Keratinocyte (primary cell): ENCODE measurements around the gene LY9. TPM values are rescaled to one million over a fixed set of nuclear protein-coding genes. Genes with fewer than 3 reads are reported as not detected.

Experiments used
- DNase-seq: peaks from one replicate; pipeline ENCODE4 v3.0.0-alpha.2; 2011; ENCODE audit warnings: low read depth, missing footprints, low spot score
- FAIRE-seq: peaks from 2 replicates; lab custom pipeline; 2011; peaks lifted over from hg19 to GRCh38; lab: Jason Lieb, UNC
- H2AFZ ChIP-seq: 2 replicates; pipeline ENCODE4 v1.6.0; 2012; ENCODE audit warnings: low read length, control low read depth, inconsistent platforms; ENCODE audit not compliant: control insufficient read depth
- H3K27ac ChIP-seq: 2 replicates; pipeline ENCODE4 v1.5.1; 2011; ENCODE audit warnings: low read length; ENCODE audit not compliant: control insufficient read depth, insufficient read depth
- H3K27me3 ChIP-seq: 3 replicates; pipeline ENCODE4 v1.6.0; 2011; ENCODE audit warnings: low read length; ENCODE audit not compliant: control insufficient read depth, insufficient read depth; ENCODE audit errors: extremely low read depth
- H3K36me3 ChIP-seq, 2 experiments: 2 replicates in 1 of 2; 3 replicates in 1 of 2; pipeline ENCODE4 v1.5.1; 2011; ENCODE audit warnings: low read length in 2 of 2, mild to moderate bottlenecking in 1 of 2; ENCODE audit not compliant: control insufficient read depth in 2 of 2, insufficient read depth in 2 of 2; ENCODE audit errors: extremely low read depth in 1 of 2
- H3K4me1 ChIP-seq: 3 replicates; pipeline ENCODE4 v1.5.1; 2011; ENCODE audit warnings: low read length; ENCODE audit not compliant: control insufficient read depth, insufficient read depth; ENCODE audit errors: extremely low read depth
- H3K4me2 ChIP-seq: 3 replicates; pipeline ENCODE4 v1.6.0; 2011; ENCODE audit warnings: low read depth, low read length; ENCODE audit not compliant: control insufficient read depth, insufficient read depth; ENCODE audit errors: extremely low read depth
- H3K4me3 ChIP-seq, 3 experiments: fragments of 200-600 bp in 1 of 3; sonication (generic) in 1 of 3; 2 replicates in 2 of 3; 3 replicates in 1 of 3; pipeline ENCODE4 v1.5.1; 2011 to 2016; ENCODE audit warnings: low read length in 3 of 3, mild to moderate bottlenecking in 3 of 3, control low read depth in 2 of 3, inconsistent platforms in 1 of 3, low read depth in 1 of 3, mixed read lengths in 1 of 3, mixed run types in 1 of 3, moderate library complexity in 1 of 3; ENCODE audit not compliant: control insufficient read depth in 2 of 3, insufficient read depth in 2 of 3; ENCODE audit errors: extremely low read depth in 1 of 3
- H3K79me2 ChIP-seq: 2 replicates; pipeline ENCODE4 v1.6.0; 2012; ENCODE audit warnings: low read length; ENCODE audit not compliant: control insufficient read depth, insufficient read depth
- H3K9ac ChIP-seq: 3 replicates; pipeline ENCODE4 v1.6.0; 2011; ENCODE audit warnings: low read length; ENCODE audit not compliant: control insufficient read depth, insufficient read depth; ENCODE audit errors: extremely low read depth
- H3K9me1 ChIP-seq: 3 replicates; pipeline ENCODE4 v1.6.0; 2011; ENCODE audit warnings: low read length; ENCODE audit not compliant: control insufficient read depth, insufficient read depth; ENCODE audit errors: extremely low read depth
- H3K9me3 ChIP-seq: 2 replicates; pipeline ENCODE4 v1.5.1; 2012; ENCODE audit warnings: low read depth, low read length; ENCODE audit not compliant: control insufficient read depth
- H4K20me1 ChIP-seq: 3 replicates; pipeline ENCODE4 v1.6.0; 2011; ENCODE audit warnings: low read length; ENCODE audit not compliant: control insufficient read depth, insufficient read depth; ENCODE audit errors: extremely low read depth
- EZH2 ChIP-seq: IDR thresholded peaks from one replicate; pipeline ENCODE4 v1.6.1; 2012; ENCODE audit warnings: inconsistent platforms, mild to moderate bottlenecking, low read length, moderate library complexity
- dilution Hi-C: fragments of 300-500 bp; cut with MboI; formaldehyde crosslinking; loops from one replicate; pipeline ENCODE4 v1.7.0; 2020; ENCODE audit warnings: low sequenced_read_pairs; ENCODE audit not compliant: extremely low pct_ligation_motif_present
- polyA plus RNA-seq, 5 experiments: library from polyadenylated mRNA; depleted of rRNA in 3 of 5; stranded (reverse) in 3 of 5; stranded (forward) in 1 of 5; unstranded in 1 of 5; fragments of >200 nt; gene quantifications; 1 replicate in 1 of 5; 2 replicates in 3 of 5; 3 replicates in 1 of 5; pipeline versions ENCODE4 v1.2.1 to v1.2.3, GENCODE V29; 2011 to 2012; ENCODE audit warnings: missing spikeins in 2 of 5, low read depth in 1 of 5, low replicate concordance in 1 of 5
- TF ChIP-seq, protein P1 (sequence below), 3 experiments: IDR thresholded peaks in 1 of 3; conservative IDR thresholded peaks in 1 of 3; optimal IDR thresholded peaks in 1 of 3; 2 replicates in 2 of 3; 3 replicates in 1 of 3; pipeline versions ENCODE3 to v1.5.1; 2011; ENCODE audit warnings: low read length in 3 of 3, mild to moderate bottlenecking in 3 of 3, moderate library complexity in 2 of 3, control low read depth in 1 of 3, inconsistent platforms in 1 of 3; ENCODE audit not compliant: insufficient read depth in 2 of 3; ENCODE audit errors: extremely low read depth in 1 of 3

Gene LY9
- polyA plus RNA-seq, 1 donor (not counting 4 experiments of a cell fraction or from before 2014, with no cell fraction given): not detected

DNA sequence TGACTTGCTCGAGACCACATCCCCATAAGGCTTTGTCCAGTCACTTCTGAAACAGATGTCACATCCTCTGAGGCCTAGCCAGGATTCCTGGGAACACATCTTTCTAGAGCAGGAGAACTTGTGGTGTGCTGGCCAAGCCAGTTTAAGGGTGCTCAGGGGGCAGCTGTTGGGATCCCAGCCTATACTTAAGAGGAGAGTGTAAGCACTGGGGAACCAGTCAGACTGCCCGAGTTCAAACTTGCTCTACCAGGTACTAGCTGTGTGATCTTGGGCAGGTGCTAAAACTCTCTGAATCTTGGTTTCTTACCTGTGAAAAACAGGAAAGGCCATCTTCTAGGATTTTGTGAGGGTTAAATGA is 15.6 kb upstream of the LY9 start:
- Histone ChIP-seq H3K79me2 (no peaks in the 10 kb centered on the region), H3K4me3 (no peak overlapping the region), H2AFZ (no peak overlapping the region), H3K27ac (no peak overlapping the region), H3K4me1 (peaks cover 18% of the 10 kb centered on the region), H3K9ac (no peak overlapping the region), H3K9me3 (no peaks in the 10 kb centered on the region), H3K9me1 (no peaks in the 10 kb centered on the region), H3K36me3 (no peaks in the 10 kb centered on the region), H4K20me1 (no peaks in the 10 kb centered on the region), H3K27me3 (no peaks in the 10 kb centered on the region), H3K4me2 (no peak overlapping the region)
- FAIRE-seq (no peak), DNase-seq (no peak)
- TF ChIP-seq EZH2: no peak
- TF ChIP-seq, protein P1, sequence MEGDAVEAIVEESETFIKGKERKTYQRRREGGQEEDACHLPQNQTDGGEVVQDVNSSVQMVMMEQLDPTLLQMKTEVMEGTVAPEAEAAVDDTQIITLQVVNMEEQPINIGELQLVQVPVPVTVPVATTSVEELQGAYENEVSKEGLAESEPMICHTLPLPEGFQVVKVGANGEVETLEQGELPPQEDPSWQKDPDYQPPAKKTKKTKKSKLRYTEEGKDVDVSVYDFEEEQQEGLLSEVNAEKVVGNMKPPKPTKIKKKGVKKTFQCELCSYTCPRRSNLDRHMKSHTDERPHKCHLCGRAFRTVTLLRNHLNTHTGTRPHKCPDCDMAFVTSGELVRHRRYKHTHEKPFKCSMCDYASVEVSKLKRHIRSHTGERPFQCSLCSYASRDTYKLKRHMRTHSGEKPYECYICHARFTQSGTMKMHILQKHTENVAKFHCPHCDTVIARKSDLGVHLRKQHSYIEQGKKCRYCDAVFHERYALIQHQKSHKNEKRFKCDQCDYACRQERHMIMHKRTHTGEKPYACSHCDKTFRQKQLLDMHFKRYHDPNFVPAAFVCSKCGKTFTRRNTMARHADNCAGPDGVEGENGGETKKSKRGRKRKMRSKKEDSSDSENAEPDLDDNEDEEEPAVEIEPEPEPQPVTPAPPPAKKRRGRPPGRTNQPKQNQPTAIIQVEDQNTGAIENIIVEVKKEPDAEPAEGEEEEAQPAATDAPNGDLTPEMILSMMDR (optimal IDR thresholded peaks at IDR 0.05 in 1 of 3, IDR thresholded peaks at IDR 0.05 in 1 of 3, conservative IDR thresholded peaks at IDR 0.05 in 1 of 3; ENCODE audit: extremely low read depth in 1 of 3, insufficient read depth in 2 of 3, low read length in 3 of 3): no peak
- dilution Hi-C loops: no loop called here

DNA sequence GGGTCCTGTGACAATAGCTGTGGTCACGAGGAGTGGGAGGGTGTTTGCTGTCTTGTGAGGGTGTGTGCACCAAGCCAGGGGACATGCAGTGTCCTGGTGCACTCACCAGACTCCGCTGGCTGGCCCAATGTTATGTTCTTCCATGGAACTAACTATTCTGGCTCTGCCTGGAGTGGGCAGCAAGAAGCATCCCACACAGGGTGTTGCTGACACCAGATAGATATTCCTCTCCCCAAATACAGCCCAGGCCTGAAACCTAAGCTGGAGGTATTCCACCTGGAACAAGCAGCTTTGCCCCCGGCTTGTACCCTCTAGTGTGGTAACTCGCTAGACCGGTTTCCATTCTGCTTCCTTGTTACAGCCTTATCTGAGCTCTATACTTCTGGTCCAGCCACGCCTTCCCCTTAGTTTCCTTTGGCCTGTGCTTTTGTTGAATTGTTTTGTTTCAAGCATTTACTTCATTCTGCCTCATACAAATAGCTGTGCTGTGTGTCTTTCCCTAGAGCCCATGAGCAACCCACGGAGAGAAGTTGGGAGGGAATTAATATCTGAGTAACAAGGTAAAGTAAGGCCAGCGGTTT is 14.7 kb upstream of the LY9 start:
- H3K27ac ChIP-seq: peak overlapping the region; percentile 53
- peaks cover 18% of the 10 kb centered on the region for H3K4me1 ChIP-seq
- H2AFZ ChIP-seq: peak overlapping the region; percentile 59
- no peak overlapping the region for H3K4me3 ChIP-seq
- H3K9ac ChIP-seq: no peak overlapping the region
- peak overlapping the region; percentile 65 for H3K4me2 ChIP-seq
- DNase-seq (no peak), FAIRE-seq (peak; percentile 67)
- H3K79me2 ChIP-seq: no peaks in the 10 kb centered on the region
- H4K20me1 ChIP-seq: no peaks in the 10 kb centered on the region
- no peaks in the 10 kb centered on the region for H3K9me3 ChIP-seq
- no peaks in the 10 kb centered on the region for H3K9me1 ChIP-seq
- dilution Hi-C loops: no loop called here
- TF ChIP-seq, protein P1 (optimal IDR thresholded peaks at IDR 0.05 in 1 of 3, IDR thresholded peaks at IDR 0.05 in 1 of 3, conservative IDR thresholded peaks at IDR 0.05 in 1 of 3; ENCODE audit: extremely low read depth in 1 of 3, insufficient read depth in 2 of 3, low read length in 3 of 3): no peak
- no peak for TF ChIP-seq EZH2
- no peaks in the 10 kb centered on the region for H3K27me3 ChIP-seq
- no peaks in the 10 kb centered on the region for H3K36me3 ChIP-seq
